Brain microvascular endothelial cell (primary cell): ENCODE data around the gene MERTK.

Source experiments
- DNase-seq: peaks from one replicate; pipeline ENCODE4 v3.0.0-alpha.2; 2020
- H3K27ac ChIP-seq: fragments of 250-450 bp; sonication (Bioruptor Pico); 2 replicates; pipeline ENCODE4 v1.5.1; 2020; ENCODE audit warnings: mild to moderate bottlenecking, moderate library complexity
- H3K27me3 ChIP-seq: fragments of 250-450 bp; sonication (Bioruptor Pico); replicated peaks from 2 replicates; pipeline ENCODE4 v1.5.1; 2020; ENCODE audit warnings: mild to moderate bottlenecking
- H3K36me3 ChIP-seq: fragments of 250-450 bp; sonication (Bioruptor Pico); replicated peaks from 2 replicates; pipeline ENCODE4 v1.5.1; 2020; ENCODE audit warnings: mild to moderate bottlenecking
- H3K4me3 ChIP-seq: 2 replicates; pipeline ENCODE4 v1.5.1; 2011; ENCODE audit warnings: low read depth, mild to moderate bottlenecking, control low read depth, low read length, moderate library complexity
- in situ Hi-C: cut with HindIII; loops from 2 replicates; pipeline ENCODE4 v1.10.0; 2017; ENCODE audit warnings: low sequenced_read_pairs, low pct_ligation_motif_present
- TF ChIP-seq, protein P1 (sequence below): IDR thresholded peaks from 2 replicates; pipeline ENCODE4 v1.5.1; 2011; ENCODE audit warnings: low read depth, mild to moderate bottlenecking, moderate library complexity, low read length, control low read depth, inconsistent platforms; ENCODE audit errors: missing control alignments

Gene MERTK

DNA sequence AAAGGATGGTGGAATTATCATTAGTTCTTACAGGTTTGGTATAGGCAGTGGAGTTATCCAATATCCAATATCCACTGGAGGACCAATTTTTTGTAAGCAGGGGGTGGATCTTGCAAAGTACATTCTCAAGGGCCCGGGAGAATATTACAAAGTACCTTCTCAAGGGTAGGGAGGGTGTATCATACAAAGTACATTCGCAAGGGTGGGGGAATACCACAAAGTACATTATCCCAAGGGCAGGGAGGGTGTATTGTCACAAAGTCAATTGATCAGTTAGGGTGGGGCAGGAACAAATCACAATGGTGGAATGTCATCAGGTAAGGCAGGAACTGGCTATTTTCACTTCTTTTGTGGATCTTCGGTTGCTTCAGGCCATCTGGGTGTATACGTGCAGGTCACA, 101.4 kb downstream of the MERTK start:
- no peaks in the 10 kb centered on the region for H3K36me3 ChIP-seq
- TF ChIP-seq, protein P1, sequence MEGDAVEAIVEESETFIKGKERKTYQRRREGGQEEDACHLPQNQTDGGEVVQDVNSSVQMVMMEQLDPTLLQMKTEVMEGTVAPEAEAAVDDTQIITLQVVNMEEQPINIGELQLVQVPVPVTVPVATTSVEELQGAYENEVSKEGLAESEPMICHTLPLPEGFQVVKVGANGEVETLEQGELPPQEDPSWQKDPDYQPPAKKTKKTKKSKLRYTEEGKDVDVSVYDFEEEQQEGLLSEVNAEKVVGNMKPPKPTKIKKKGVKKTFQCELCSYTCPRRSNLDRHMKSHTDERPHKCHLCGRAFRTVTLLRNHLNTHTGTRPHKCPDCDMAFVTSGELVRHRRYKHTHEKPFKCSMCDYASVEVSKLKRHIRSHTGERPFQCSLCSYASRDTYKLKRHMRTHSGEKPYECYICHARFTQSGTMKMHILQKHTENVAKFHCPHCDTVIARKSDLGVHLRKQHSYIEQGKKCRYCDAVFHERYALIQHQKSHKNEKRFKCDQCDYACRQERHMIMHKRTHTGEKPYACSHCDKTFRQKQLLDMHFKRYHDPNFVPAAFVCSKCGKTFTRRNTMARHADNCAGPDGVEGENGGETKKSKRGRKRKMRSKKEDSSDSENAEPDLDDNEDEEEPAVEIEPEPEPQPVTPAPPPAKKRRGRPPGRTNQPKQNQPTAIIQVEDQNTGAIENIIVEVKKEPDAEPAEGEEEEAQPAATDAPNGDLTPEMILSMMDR: no peak
- no peak for DNase-seq
- H3K27me3 ChIP-seq: no peaks in the 10 kb centered on the region
- H3K4me3 ChIP-seq: no peak overlapping the region
- in situ Hi-C loops: no loop called here
- H3K27ac ChIP-seq: no peak overlapping the region

DNA sequence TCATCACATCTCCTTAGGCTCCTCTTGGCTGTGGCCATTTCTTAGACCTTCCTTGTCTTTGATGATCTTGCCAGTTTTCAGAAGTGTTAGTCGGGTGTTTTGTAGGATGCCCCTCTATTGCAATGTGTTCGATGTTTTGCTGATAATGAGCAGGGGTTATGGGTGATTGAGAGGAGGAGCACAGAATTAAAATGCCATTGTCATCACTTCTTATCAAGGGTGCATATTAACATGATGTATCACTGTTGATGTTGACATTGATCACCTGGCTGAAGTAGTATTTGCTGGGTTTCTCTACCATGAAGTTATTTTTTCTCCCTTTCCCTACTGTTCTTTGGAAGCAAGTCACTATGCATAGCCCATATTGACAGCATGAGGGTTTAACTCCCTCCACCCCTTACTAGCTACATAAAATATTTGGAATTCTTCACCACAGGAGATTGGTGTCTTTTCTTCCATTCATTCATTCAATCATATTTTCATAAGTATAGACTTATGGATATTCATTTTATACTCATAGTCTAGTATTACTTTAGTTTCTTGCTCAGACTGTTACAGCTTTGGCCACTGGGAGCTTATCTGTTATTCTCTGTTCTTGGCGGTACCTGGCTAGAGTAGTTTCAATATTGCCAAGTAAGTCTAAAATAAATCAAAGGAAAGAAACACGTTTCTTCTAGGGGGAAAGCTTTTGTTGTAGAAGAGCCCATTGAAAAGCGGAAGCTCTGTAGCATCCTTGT, 102.2 kb downstream of the MERTK start:
- no peak overlapping the region for H3K4me3 ChIP-seq
- H3K36me3 ChIP-seq: no peaks in the 10 kb centered on the region
- no peak overlapping the region for H3K27ac ChIP-seq
- no peaks in the 10 kb centered on the region for H3K27me3 ChIP-seq
- TF ChIP-seq, protein P1: no peak
- in situ Hi-C loops: no loop called here
- DNase-seq: no peak

DNA sequence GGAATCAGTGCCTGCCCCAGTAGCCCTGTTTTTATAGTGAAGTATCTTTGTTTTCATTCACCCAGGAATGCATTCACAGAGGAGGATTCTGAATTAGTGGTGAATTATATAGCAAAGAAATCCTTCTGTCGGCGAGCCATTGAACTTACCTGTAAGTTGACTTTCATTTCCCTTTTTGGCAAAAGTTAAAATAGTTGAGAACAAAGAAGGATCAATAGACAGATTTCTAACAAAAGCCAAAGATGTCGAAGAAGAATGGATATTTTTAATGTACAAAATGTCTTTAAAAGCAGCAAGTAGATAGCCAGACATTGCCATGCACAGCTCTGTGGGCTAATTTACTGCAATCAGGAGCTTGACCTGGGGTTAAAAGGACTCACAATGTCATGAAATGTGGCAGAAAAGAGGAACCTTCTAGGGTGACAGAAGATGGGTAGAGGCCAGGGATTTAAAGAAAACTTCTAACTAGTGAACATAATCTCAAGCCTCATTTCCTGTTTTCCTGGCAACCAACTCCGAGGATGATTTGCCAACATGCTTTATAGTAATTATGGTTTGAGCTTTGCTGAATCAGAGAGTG, 102.8 kb downstream of the MERTK start:
- Histone ChIP-seq H3K36me3 (no peaks in the 10 kb centered on the region), H3K27me3 (no peaks in the 10 kb centered on the region), H3K27ac (no peak overlapping the region), H3K4me3 (no peak overlapping the region)
- in situ Hi-C loops: no loop called here
- no peak for DNase-seq
- TF ChIP-seq, protein P1: no peak

DNA sequence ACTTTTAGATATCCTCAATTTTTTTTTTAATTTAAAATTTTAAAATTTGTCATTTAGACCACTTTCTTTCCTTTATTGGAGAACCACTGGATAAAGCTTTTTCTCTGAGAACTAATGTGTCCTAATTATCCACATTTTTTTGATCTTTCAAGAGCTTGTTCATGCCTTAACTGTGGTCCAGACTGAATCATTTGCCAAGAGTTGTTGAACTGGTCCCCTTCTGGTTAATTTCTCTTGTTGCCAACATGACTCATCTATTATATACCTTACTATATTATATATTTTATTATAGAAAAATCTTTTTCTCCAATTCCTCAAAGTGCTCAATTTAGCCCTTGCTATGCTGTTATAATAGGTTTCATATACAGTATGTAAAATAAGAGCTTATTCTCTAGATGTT, 103.5 kb downstream of the MERTK start:
- H3K36me3 ChIP-seq: no peaks in the 10 kb centered on the region
- no peak for DNase-seq
- TF ChIP-seq, protein P1: no peak
- H3K27me3 ChIP-seq: no peaks in the 10 kb centered on the region
- no peak overlapping the region for H3K4me3 ChIP-seq
- no peak overlapping the region for H3K27ac ChIP-seq
- in situ Hi-C loops: no loop called here

DNA sequence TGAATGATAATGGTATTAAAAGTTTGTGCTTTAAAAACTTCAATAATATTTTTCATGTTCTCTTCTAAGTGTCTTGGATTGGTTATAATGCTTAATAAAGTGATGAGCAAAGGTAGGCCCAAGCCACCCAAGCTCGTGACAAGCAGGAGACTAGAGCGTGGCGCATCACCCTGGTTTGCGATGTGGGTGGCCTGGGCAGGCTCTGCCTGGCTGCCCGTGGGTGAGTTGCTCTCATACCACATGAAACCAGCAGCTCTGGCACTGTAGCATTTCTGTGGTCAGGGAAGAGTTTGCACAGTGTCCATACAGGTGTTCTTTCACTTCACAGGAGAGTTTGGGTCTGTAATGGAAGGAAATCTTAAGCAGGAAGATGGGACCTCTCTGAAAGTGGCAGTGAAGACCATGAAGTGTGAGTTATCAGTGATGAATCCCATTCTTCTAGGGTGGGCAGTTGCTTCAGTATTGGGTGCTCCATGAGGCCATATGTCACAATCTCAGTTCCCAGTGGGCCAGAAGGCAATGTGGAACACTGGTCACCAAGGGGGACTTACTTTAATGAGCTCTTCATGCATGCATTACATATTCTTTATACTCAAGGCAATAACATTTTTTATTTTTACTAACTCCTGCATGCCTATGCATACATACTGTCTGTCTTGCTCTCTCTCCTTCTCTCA, 105.3 kb downstream of the MERTK start:
- DNase-seq: no peak
- Histone ChIP-seq H3K27me3 (no peaks in the 10 kb centered on the region), H3K4me3 (no peak overlapping the region), H3K36me3 (no peaks in the 10 kb centered on the region), H3K27ac (no peak overlapping the region)
- in situ Hi-C loops: no loop called here
- TF ChIP-seq, protein P1: no peak
